Right lobe of liver (tissue), 4 donors: ENCODE data around the gene FAM53A.

Experiments used
- POLR2A ChIP-seq: fragments of 450-650 bp; IDR thresholded peaks from one replicate; pipeline ENCODE4 v1.6.1; 2017; ENCODE audit warnings: antibody characterized with exemption, mild to moderate bottlenecking
- TF ChIP-seq, protein P1 (sequence below), 4 donors: fragments of 200-600 bp in 3 of 4; fragments of 450-650 bp in 1 of 4; IDR thresholded peaks; one replicate each; pipeline versions ENCODE4 v1.5.1 to v1.8.0; 2016 to 2022; ENCODE audit warnings: antibody characterized with exemption in 4 of 4, mild to moderate bottlenecking in 2 of 4
- donor health status: DM: no; HTN: no; CAD: no.
- donor health status: DM: no; HTN: no; CAD: no.
- donor health status: DM: no; HTN: yes; CAD: no.

DNA sequence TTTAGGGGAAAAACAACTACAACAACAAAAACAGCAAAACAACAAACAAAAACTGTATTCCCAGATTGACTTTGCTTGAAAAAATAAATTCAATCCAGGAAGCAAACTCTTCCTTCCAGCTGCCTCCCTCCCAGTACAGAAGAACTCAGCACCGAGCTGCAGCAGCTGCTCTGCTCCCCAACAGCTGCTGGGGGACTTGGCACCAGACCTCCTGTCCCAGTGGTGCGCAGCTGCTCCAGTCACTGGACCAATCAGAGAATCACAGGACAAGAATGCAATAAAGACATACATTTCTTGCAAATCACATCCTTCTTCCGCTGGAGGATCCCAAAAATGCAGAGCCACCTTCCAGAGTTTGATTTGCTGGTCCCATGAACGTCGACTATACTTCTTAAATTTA lies 11.8 kb upstream of the FAM53A start:
- TF ChIP-seq, protein P1, sequence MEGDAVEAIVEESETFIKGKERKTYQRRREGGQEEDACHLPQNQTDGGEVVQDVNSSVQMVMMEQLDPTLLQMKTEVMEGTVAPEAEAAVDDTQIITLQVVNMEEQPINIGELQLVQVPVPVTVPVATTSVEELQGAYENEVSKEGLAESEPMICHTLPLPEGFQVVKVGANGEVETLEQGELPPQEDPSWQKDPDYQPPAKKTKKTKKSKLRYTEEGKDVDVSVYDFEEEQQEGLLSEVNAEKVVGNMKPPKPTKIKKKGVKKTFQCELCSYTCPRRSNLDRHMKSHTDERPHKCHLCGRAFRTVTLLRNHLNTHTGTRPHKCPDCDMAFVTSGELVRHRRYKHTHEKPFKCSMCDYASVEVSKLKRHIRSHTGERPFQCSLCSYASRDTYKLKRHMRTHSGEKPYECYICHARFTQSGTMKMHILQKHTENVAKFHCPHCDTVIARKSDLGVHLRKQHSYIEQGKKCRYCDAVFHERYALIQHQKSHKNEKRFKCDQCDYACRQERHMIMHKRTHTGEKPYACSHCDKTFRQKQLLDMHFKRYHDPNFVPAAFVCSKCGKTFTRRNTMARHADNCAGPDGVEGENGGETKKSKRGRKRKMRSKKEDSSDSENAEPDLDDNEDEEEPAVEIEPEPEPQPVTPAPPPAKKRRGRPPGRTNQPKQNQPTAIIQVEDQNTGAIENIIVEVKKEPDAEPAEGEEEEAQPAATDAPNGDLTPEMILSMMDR (IDR thresholded peaks at IDR 0.05) = no peak
- TF ChIP-seq POLR2A = no peak
